Effector memory CD4-positive, alpha-beta T cell (primary cell): ENCODE measurements around the gene CPZ.

Source experiments
- DNase-seq, 3 donors: peaks; one replicate each; pipeline ENCODE4 v3.0.0-alpha.2; 2020
- H3K27ac ChIP-seq: 2 replicates; pipeline ENCODE4 v1.7.0; 2013; ENCODE audit warnings: mild to moderate bottlenecking, low read length, moderate library complexity; ENCODE audit not compliant: insufficient read depth, poor library complexity, severe bottlenecking
- H3K27me3 ChIP-seq: replicated peaks from 2 replicates; pipeline ENCODE4 v1.7.0; 2013; ENCODE audit warnings: mild to moderate bottlenecking, low read length; ENCODE audit not compliant: insufficient read depth, control insufficient read depth, poor library complexity, severe bottlenecking
- H3K36me3 ChIP-seq: 2 replicates; pipeline ENCODE4 v1.7.0; 2013; ENCODE audit warnings: mild to moderate bottlenecking, low read length, moderate library complexity; ENCODE audit not compliant: control insufficient read depth, insufficient read depth
- H3K4me1 ChIP-seq: 2 replicates; pipeline ENCODE4 v1.7.0; 2013; ENCODE audit warnings: low read length, mild to moderate bottlenecking; ENCODE audit not compliant: control insufficient read depth, insufficient read depth, poor library complexity, severe bottlenecking
- H3K4me3 ChIP-seq: 2 replicates; pipeline ENCODE4 v1.7.0; 2013; ENCODE audit warnings: low read length, low read depth, mild to moderate bottlenecking; ENCODE audit not compliant: insufficient read depth, poor library complexity, severe bottlenecking
- H3K9me3 ChIP-seq: 2 replicates; pipeline ENCODE4 v1.7.0; 2013; ENCODE audit warnings: mild to moderate bottlenecking, low read length, moderate library complexity; ENCODE audit not compliant: control insufficient read depth

Gene CPZ

DNA sequence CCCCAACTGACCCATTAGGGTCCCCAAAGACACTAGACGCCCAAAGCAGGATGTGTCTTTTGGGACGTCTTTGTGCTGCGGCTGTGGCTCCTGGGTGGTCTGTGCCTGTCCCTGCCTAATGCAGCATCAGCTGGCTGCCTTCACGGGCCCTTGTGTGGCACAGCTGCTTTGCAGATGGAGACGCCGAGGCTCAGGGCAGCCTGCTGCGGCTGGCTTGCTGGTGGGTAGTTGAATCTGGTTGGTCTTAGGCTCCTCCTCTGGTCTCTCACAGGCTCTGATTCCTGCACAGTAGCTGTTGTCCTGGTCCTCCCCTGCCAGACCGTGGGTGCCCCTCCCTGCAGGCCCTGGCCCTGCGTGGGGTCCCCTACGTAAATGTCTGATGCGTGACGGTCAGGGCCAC lies 8.1 kb downstream of the CPZ start:
- Histone ChIP-seq H3K27me3 (no peaks in the 10 kb centered on the region), H3K4me1 (no peaks in the 10 kb centered on the region), H3K9me3 (no peaks in the 10 kb centered on the region), H3K4me3 (no peak overlapping the region), H3K27ac (no peak overlapping the region), H3K36me3 (no peaks in the 10 kb centered on the region)
- DNase-seq, result no peak

- Histone ChIP-seq H3K27me3 (no peaks in the 10 kb centered on the region), H3K9me3 (no peaks in the 10 kb centered on the region), H3K4me1 (no peaks in the 10 kb centered on the region), H3K27ac (no peak overlapping the region), H3K4me3 (no peak overlapping the region), H3K36me3 (no peaks in the 10 kb centered on the region)
- no peak for DNase-seq
These were observed 8.5 kb downstream of the CPZ start for GRCh38 chr4:8601086-8601485.

GRCh38 chr4:8601556-8601955 lies 9.0 kb downstream of the CPZ start:
- Histone ChIP-seq H3K27ac (no peak overlapping the region), H3K4me3 (no peak overlapping the region), H3K36me3 (no peaks in the 10 kb centered on the region), H3K27me3 (no peaks in the 10 kb centered on the region), H3K4me1 (no peaks in the 10 kb centered on the region), H3K9me3 (no peaks in the 10 kb centered on the region)
- DNase-seq, result no peak

DNA sequence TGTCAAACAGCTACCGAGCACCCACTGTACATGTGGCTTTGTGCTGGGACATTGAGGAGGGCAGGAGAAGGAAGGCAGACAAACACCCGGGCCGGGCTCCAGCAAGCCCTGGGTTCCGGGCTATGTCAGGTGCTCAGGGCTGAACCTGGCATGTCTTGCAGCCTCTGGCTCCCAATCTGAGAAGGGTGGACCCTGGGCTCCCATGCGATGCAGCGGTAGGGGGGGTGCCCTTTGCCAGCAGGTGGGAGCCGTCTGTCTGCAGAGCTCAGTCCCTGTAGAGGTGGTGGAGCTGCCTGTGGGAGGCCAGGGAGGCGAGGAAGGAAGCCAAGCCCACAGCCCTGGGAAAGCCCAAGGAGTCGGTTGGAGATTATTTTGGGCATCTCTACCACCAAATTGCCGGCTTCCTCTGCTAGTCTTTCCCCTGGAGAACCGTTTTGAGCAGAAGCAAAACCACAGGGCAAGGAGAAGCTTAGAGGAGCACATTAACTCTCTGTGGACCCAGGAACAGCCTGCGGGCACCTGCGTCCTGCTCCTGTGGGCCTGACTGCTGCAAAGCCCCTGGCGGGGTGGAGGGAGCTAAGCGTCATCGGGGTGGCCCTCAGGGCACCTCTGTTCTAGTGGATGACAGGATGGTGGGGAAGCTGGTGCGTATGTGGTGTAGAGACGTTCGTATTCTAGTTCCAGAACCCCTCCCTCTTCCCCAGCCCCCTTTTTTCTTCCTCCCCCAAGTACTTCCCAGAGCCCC lies 10.3 kb downstream of the CPZ start:
- Histone ChIP-seq H3K4me3 (no peak overlapping the region), H3K9me3 (no peaks in the 10 kb centered on the region), H3K36me3 (no peaks in the 10 kb centered on the region), H3K27ac (no peak overlapping the region), H3K27me3 (no peaks in the 10 kb centered on the region), H3K4me1 (no peaks in the 10 kb centered on the region)
- DNase-seq, result no peak

GRCh38 chr4:8603931-8604330 lies 11.4 kb downstream of the CPZ start:
- H3K9me3 ChIP-seq, result no peaks in the 10 kb centered on the region
- H3K4me3 ChIP-seq, result no peak overlapping the region
- no peaks in the 10 kb centered on the region for H3K4me1 ChIP-seq
- H3K27ac ChIP-seq, result no peak overlapping the region
- no peaks in the 10 kb centered on the region for H3K27me3 ChIP-seq
- DNase-seq, result no peak
- no peaks in the 10 kb centered on the region for H3K36me3 ChIP-seq

GRCh38 chr4:8605289-8605688 lies 12.7 kb downstream of the CPZ start:
- no peaks in the 10 kb centered on the region for H3K9me3 ChIP-seq
- H3K27me3 ChIP-seq, result no peaks in the 10 kb centered on the region
- no peaks in the 10 kb centered on the region for H3K36me3 ChIP-seq
- no peak overlapping the region for H3K4me3 ChIP-seq
- no peak for DNase-seq
- no peak overlapping the region for H3K27ac ChIP-seq
- no peaks in the 10 kb centered on the region for H3K4me1 ChIP-seq

DNA sequence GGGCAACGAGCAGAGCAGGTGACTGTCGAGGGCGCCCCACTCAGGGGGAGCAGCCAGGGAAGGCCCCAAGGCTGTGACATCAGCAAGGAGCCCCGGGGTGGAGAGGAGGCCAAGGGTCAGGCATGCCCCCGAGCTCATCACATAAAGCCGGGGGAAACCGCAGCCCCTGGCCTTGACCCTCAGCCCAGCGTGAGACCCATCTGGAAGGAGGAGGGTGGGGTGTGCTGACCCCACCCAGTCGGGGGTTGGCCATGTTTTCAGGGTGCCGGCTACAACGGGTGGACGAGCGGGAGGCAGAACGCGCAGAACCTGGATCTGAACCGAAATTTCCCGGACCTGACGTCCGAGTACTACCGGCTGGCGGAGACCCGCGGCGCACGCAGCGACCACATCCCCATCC lies 13.9 kb downstream of the CPZ start:
- Histone ChIP-seq H3K4me1 (no peaks in the 10 kb centered on the region), H3K9me3 (no peaks in the 10 kb centered on the region), H3K4me3 (no peak overlapping the region), H3K36me3 (no peaks in the 10 kb centered on the region), H3K27ac (no peak overlapping the region), H3K27me3 (no peaks in the 10 kb centered on the region)
- no peak for DNase-seq

- Histone ChIP-seq H3K4me3 (no peak overlapping the region), H3K27ac (no peak overlapping the region), H3K4me1 (no peaks in the 10 kb centered on the region), H3K9me3 (no peaks in the 10 kb centered on the region), H3K27me3 (no peaks in the 10 kb centered on the region), H3K36me3 (no peaks in the 10 kb centered on the region)
- DNase-seq, result no peak
These were observed 14.4 kb downstream of the CPZ start for GRCh38 chr4:8606966-8607365.

- no peaks in the 10 kb centered on the region for H3K9me3 ChIP-seq
- no peak for DNase-seq
- no peaks in the 10 kb centered on the region for H3K27me3 ChIP-seq
- H3K36me3 ChIP-seq, result no peaks in the 10 kb centered on the region
- H3K4me3 ChIP-seq, result no peak overlapping the region
- H3K27ac ChIP-seq, result no peak overlapping the region
- no peaks in the 10 kb centered on the region for H3K4me1 ChIP-seq
These were observed 15.3 kb downstream of the CPZ start for GRCh38 chr4:8607603-8608481.

DNA sequence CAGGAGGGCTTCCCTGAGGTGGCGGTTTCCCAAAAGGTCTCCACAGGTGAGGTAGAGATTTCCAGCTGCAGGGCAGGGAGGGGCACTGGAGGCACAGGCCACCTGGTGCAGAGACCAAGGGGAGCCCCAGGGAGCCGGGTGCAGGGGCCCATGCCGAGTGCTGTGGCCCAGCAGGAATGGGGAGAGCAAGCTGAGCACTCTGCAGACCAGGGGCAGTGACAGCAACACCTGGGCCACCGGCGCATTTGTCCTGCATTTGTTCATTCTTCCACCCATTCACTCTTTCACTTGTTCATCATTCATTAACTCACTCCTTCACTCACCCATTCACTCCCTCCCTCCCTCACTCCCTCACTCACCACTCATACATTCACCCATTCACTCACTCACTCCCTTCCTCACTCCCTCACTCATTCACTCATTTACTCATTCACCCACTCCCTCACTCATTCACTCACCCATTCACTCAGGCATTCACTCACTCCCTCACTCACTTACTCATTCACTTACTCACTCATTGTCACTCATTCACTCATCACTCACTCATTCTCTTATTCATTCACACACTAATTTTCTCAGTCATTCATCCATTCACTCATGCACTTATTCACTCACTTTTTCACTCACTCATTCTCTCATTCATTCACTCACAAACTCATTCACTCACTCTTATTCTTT lies 16.3 kb downstream of the CPZ start:
- Histone ChIP-seq H3K9me3 (no peaks in the 10 kb centered on the region), H3K36me3 (no peaks in the 10 kb centered on the region), H3K27ac (no peak overlapping the region), H3K27me3 (no peaks in the 10 kb centered on the region), H3K4me3 (no peak overlapping the region), H3K4me1 (no peaks in the 10 kb centered on the region)
- DNase-seq, result no peak
